HEK293 (cell line): ENCODE results near the gene UBL7.

Source experiments
- CTCF ChIA-PET: fragments of 350-600 bp; formaldehyde crosslinking; extraction: SDS; loops from one replicate; lab custom pipeline; 2021; ENCODE audit warnings: antibody characterized with exemption; lab: Yijun Ruan, JAX
- POLR2A ChIA-PET: fragments of 300-600 bp; formaldehyde crosslinking; extraction: SDS; loops from one replicate; lab custom pipeline; 2020; ENCODE audit warnings: antibody characterized with exemption, inconsistent platforms; lab: Yijun Ruan, JAX
- H3K27ac ChIP-seq: fragments of 200-500 bp; sonication (Bioruptor generic); 2 replicates; pipeline ENCODE4 v1.5.1; 2014; ENCODE audit warnings: low read depth, low read length, control low read depth, inconsistent platforms; ENCODE audit errors: extremely low read depth
- H3K36me3 ChIP-seq, 2 experiments: fragments of 200-500 bp in 1 of 2; sonication (Bioruptor generic) in 1 of 2; 1 replicate in 1 of 2; 2 replicates in 1 of 2; pipeline ENCODE4 v1.5.1; 2014 to 2017; ENCODE audit warnings: inconsistent platforms in 2 of 2, low read length in 2 of 2; ENCODE audit not compliant: control insufficient read depth in 2 of 2, insufficient read depth in 1 of 2
- H3K4me1 ChIP-seq: fragments of 200-500 bp; sonication (Bioruptor generic); 2 replicates; pipeline ENCODE4 v1.5.1; 2014; ENCODE audit warnings: mild to moderate bottlenecking, low read length, inconsistent platforms; ENCODE audit not compliant: control insufficient read depth, insufficient read depth
- H3K4me3 ChIP-seq: 2 replicates; pipeline ENCODE4 v1.5.1; 2011; ENCODE audit warnings: low read depth, mild to moderate bottlenecking, control low read depth, low read length, moderate library complexity
- H3K9me3 ChIP-seq: fragments of 200-500 bp; sonication (Bioruptor generic); 2 replicates; pipeline ENCODE4 v1.5.1; 2014; ENCODE audit warnings: low read depth, low read length, inconsistent platforms; ENCODE audit not compliant: control insufficient read depth, insufficient read depth
- EGR2 ChIP-seq: fragments of 450-650 bp; formaldehyde crosslinking; IDR thresholded peaks from 2 replicates; pipeline ENCODE4 v1.5.1; 2016; ENCODE audit warnings: low read depth, missing biosample characterization, missing genetic modification characterization
- GLI4 ChIP-seq: fragments of 450-650 bp; formaldehyde crosslinking; IDR thresholded peaks from 2 replicates; pipeline ENCODE4 v1.5.1; 2016; ENCODE audit warnings: missing biosample characterization, missing genetic modification characterization
- GLIS1 ChIP-seq: fragments of 450-650 bp; formaldehyde crosslinking; IDR thresholded peaks from 2 replicates; pipeline ENCODE4 v1.5.1; 2016; ENCODE audit warnings: missing biosample characterization, missing genetic modification characterization
- SALL2 ChIP-seq: fragments of 450-650 bp; formaldehyde crosslinking; IDR thresholded peaks from 2 replicates; pipeline ENCODE4 v1.5.0; 2017; ENCODE audit warnings: missing biosample characterization, mild to moderate bottlenecking, missing genetic modification characterization, borderline replicate concordance
- SP2 ChIP-seq: fragments of 450-650 bp; formaldehyde crosslinking; IDR thresholded peaks from 2 replicates; pipeline ENCODE4 v1.5.1; 2016; ENCODE audit warnings: missing biosample characterization, missing genetic modification characterization
- ZBTB8A ChIP-seq: fragments of 450-650 bp; formaldehyde crosslinking; IDR thresholded peaks from 2 replicates; pipeline ENCODE4 v1.5.1; 2016; ENCODE audit warnings: missing biosample characterization, missing genetic modification characterization
- ZEB2 ChIP-seq: fragments of 450-650 bp; formaldehyde crosslinking; IDR thresholded peaks from 2 replicates; pipeline ENCODE4 v1.5.1; 2016; ENCODE audit warnings: missing biosample characterization, missing genetic modification characterization
- ZFHX2 ChIP-seq: fragments of 450-650 bp; formaldehyde crosslinking; conservative IDR thresholded peaks from 2 replicates; pipeline ENCODE4 v1.5.1; 2016; ENCODE audit warnings: missing biosample characterization, missing genetic modification characterization
- ZFP3 ChIP-seq: fragments of 450-650 bp; formaldehyde crosslinking; IDR thresholded peaks from 2 replicates; pipeline ENCODE4 v1.5.1; 2016; ENCODE audit warnings: low read depth, missing biosample characterization, missing genetic modification characterization
- ZIC2 ChIP-seq: fragments of 450-650 bp; formaldehyde crosslinking; IDR thresholded peaks from 2 replicates; pipeline ENCODE4 v1.5.1; 2016; ENCODE audit warnings: missing biosample characterization, missing genetic modification characterization
- ZNF112 ChIP-seq: fragments of 450-650 bp; formaldehyde crosslinking; IDR thresholded peaks from 2 replicates; pipeline ENCODE4 v1.5.0; 2017; ENCODE audit warnings: missing biosample characterization, missing genetic modification characterization
- ZNF114 ChIP-seq: fragments of 450-650 bp; formaldehyde crosslinking; IDR thresholded peaks from 2 replicates; pipeline ENCODE4 v1.5.0; 2017; ENCODE audit warnings: missing biosample characterization, missing genetic modification characterization
- ZNF174 ChIP-seq: fragments of 450-650 bp; formaldehyde crosslinking; IDR thresholded peaks from 2 replicates; pipeline ENCODE4 v1.5.0; 2017; ENCODE audit warnings: missing biosample characterization, mild to moderate bottlenecking, missing genetic modification characterization
- ZNF2 ChIP-seq: fragments of 450-650 bp; formaldehyde crosslinking; IDR thresholded peaks from 2 replicates; pipeline ENCODE4 v1.5.1; 2016; ENCODE audit warnings: missing biosample characterization, missing genetic modification characterization
- ZNF24 ChIP-seq: fragments of 450-650 bp; formaldehyde crosslinking; IDR thresholded peaks from 2 replicates; pipeline ENCODE4 v1.5.1; 2016; ENCODE audit warnings: missing biosample characterization, missing genetic modification characterization
- ZNF335 ChIP-seq: fragments of 450-650 bp; formaldehyde crosslinking; conservative IDR thresholded peaks from 2 replicates; pipeline ENCODE4 v1.5.1; 2016; ENCODE audit warnings: missing biosample characterization, missing genetic modification characterization
- ZNF391 ChIP-seq: fragments of 450-650 bp; formaldehyde crosslinking; IDR thresholded peaks from 2 replicates; pipeline ENCODE4 v1.5.1; 2016; ENCODE audit warnings: low read depth, missing biosample characterization, missing genetic modification characterization, borderline replicate concordance
- ZNF394 ChIP-seq: fragments of 450-650 bp; formaldehyde crosslinking; IDR thresholded peaks from 2 replicates; pipeline ENCODE4 v1.5.1; 2016; ENCODE audit warnings: missing biosample characterization, missing genetic modification characterization, mild to moderate bottlenecking, moderate library complexity, borderline replicate concordance
- ZNF510 ChIP-seq: fragments of 450-650 bp; formaldehyde crosslinking; IDR thresholded peaks from 2 replicates; pipeline ENCODE4 v1.5.1; 2018; ENCODE audit warnings: mild to moderate bottlenecking, missing genetic modification characterization, missing biosample characterization; ENCODE audit not compliant: insufficient replicate concordance
- ZNF514 ChIP-seq: fragments of 450-650 bp; formaldehyde crosslinking; IDR thresholded peaks from 2 replicates; pipeline ENCODE4 v1.5.1; 2016; ENCODE audit warnings: missing biosample characterization, missing genetic modification characterization
- ZNF529 ChIP-seq: fragments of 450-650 bp; formaldehyde crosslinking; IDR thresholded peaks from 2 replicates; pipeline ENCODE4 v1.5.1; 2017; ENCODE audit warnings: missing genetic modification characterization, missing biosample characterization; ENCODE audit not compliant: insufficient replicate concordance
- ZNF624 ChIP-seq: fragments of 450-650 bp; formaldehyde crosslinking; IDR thresholded peaks from 2 replicates; pipeline ENCODE4 v1.5.1; 2017; ENCODE audit warnings: missing biosample characterization, missing genetic modification characterization
- ZNF768 ChIP-seq: fragments of 450-650 bp; formaldehyde crosslinking; IDR thresholded peaks from 2 replicates; pipeline ENCODE4 v1.5.1; 2018; ENCODE audit warnings: missing biosample characterization, mild to moderate bottlenecking, missing genetic modification characterization
- ZSCAN30 ChIP-seq: fragments of 450-650 bp; IDR thresholded peaks from 2 replicates; pipeline ENCODE4 v1.5.1; 2018; ENCODE audit warnings: missing biosample characterization, mild to moderate bottlenecking, missing genetic modification characterization, moderate library complexity
- TF ChIP-seq, protein P1 (sequence below): fragments of 450-650 bp; formaldehyde crosslinking; IDR thresholded peaks from 2 replicates; pipeline ENCODE4 v1.5.1; 2016; ENCODE audit warnings: missing biosample characterization, missing genetic modification characterization

Gene UBL7

DNA sequence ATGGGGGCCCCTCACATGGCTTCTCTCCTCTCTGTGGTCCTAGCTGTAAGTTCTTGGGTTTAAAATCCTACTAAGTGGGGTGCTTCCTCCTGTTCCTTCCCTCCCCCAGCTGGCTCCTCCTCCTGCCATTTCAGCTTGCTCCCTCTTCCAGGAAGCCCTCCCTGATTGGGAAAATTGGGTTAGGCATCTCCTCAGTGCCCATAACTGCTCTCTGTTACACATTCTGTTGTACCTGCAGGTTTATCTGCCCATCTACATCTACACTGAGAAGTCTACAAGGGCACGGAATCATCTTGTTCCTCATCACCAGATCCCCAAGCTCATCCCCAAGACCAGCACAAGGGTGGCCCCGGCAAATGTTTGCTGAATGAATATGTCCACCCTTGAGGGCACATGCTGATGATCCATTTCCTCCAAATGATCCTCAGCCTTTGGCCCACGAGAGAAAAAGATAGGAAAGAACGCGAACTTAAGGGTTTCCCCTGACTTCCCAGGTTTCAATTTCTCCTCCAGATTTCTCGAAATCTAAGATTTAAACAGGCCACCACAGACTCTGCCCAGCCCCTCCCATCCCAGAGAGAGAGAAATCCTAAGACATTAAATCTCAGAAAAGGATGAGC is 31.1 kb downstream of the UBL7 start (continued):
- no peak for TF ChIP-seq ZNF391 (tag by site-specific recombination)

DNA sequence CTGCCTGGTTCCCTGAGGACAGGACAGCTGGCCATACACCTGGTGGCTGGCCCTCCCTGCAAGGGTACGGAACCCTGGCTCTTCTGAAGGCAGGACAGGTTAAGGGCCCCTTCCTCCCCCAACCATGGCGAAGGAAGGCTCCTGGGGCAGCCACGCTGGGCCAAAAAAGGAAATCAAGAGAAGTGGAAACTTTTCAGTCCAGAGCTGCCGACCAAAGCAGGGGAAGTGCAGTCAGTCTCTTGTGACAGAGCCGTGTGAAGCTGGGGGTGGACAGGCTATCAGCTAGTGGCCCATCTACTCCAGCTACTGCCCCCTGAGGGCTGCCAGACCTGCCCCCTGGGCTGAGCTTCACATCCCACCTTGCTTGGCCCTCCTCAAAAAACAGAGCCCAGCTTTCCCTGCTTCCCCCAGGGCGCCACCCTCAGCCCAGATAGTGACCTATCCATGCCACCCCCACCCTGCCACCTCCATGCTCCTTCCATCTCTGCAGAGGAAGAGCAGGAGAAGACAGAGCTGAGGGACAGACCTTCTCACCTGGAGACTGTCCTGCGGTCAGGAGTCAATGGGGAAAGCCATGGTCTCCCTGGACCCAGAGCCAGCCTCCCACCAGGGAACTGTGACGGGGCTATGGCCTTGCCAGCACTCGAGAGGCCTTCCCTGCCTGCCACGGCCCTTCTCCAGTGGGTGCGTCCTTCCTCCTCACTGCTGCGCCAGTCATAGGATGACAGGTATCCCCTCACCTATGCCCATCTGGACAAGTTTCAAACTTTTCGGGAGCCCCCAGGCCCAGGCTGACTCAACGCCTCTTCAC is 31.8 kb downstream of the UBL7 start:
- H3K36me3 ChIP-seq = no peaks in the 10 kb centered on the region
- H3K4me1 ChIP-seq = peaks cover 2% of the 10 kb centered on the region
- H3K27ac ChIP-seq = no peak overlapping the region
- TF ChIP-seq ZNF2 (tag by site-specific recombination) (no peak), ZFHX2 (tag by site-specific recombination) (peak; percentile 24; the same call in 1 of the 2 replicates), ZNF24 (tag by site-specific recombination) (no peak), EGR2 (tag by site-specific recombination) (peak; percentile 68)
- ChIA-PET CTCF (interaction anchor here (0.7 to 26.4 kb wide), 3 partner anchors 9 to 51 kb away, joined by 3 to 768 read pairs (median 7); partner anchors contain the start of gene CYP11A1), POLR2A (interaction anchor here (0.6 to 1.0 kb wide), 2 partner anchors 21 to 49 kb away, joined by 3 to 5 read pairs; no protein-coding TSS in a partner anchor)
- H3K9me3 ChIP-seq = no peaks in the 10 kb centered on the region
- no peak overlapping the region for H3K4me3 ChIP-seq

DNA sequence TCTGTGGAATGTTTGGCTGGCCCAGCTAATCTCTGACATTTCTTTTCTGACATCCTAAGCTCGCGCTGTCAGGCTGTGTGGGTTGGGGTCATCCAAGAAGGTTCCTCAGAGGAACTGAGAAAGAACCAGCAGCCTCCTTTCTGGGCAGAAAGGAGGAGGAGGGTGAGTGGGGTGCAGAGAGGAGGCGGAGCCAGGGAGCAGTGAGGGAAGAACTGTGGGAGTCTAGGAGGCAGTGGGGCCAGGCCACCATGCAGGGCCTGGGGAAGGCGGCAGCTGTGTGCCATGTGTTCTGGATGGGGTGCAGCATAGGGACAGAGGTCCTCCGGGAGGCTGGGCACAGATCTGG is 32.5 kb downstream of the UBL7 start:
- H3K4me3 ChIP-seq = no peak overlapping the region
- ChIA-PET POLR2A (interaction anchor here (0.6 kb wide), 1 partner anchor 50 kb away, joined by 5 read pairs; no protein-coding TSS in a partner anchor), CTCF (interaction anchor here (0.7 to 26.4 kb wide), 3 partner anchors 10 to 50 kb away, joined by 3 to 768 read pairs (median 8); partner anchors contain the start of gene CYP11A1)
- H3K36me3 ChIP-seq = no peaks in the 10 kb centered on the region
- H3K27ac ChIP-seq = no peak overlapping the region
- no peaks in the 10 kb centered on the region for H3K4me1 ChIP-seq
- no peak for TF ChIP-seq ZNF514 (tag by site-specific recombination)
- no peak for TF ChIP-seq ZNF174 (tag by site-specific recombination)
- TF ChIP-seq ZNF529 (tag by site-specific recombination) = no peak
- TF ChIP-seq ZFHX2 (tag by site-specific recombination) = peak; percentile 92
- TF ChIP-seq ZBTB8A (tag by site-specific recombination) = no peak
- TF ChIP-seq ZNF114 (tag by site-specific recombination) = no peak
- no peak for TF ChIP-seq ZNF112 (tag by site-specific recombination)
- TF ChIP-seq, protein P1, sequence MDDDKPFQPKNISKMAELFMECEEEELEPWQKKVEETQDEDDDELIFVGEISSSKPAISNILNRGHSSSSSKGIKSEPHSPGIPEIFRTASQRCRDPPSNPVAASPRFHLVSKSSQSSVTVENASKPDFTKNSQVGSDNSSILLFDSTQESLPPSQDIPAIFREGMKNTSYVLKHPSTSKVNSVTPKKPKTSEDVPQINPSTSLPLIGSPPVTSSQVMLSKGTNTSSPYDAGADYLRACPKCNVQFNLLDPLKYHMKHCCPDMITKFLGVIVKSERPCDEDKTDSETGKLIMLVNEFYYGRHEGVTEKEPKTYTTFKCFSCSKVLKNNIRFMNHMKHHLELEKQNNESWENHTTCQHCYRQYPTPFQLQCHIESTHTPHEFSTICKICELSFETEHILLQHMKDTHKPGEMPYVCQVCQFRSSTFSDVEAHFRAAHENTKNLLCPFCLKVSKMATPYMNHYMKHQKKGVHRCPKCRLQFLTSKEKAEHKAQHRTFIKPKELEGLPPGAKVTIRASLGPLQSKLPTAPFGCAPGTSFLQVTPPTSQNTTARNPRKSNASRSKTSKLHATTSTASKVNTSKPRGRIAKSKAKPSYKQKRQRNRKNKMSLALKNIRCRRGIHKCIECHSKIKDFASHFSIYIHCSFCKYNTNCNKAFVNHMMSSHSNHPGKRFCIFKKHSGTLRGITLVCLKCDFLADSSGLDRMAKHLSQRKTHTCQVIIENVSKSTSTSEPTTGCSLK (tag by site-specific recombination) = no peak
- no peak for TF ChIP-seq ZNF335 (tag by site-specific recombination)
- TF ChIP-seq GLI4 = no peak
- peak; percentile 93 for TF ChIP-seq EGR2 (tag by site-specific recombination)
- no peaks in the 10 kb centered on the region for H3K9me3 ChIP-seq

DNA sequence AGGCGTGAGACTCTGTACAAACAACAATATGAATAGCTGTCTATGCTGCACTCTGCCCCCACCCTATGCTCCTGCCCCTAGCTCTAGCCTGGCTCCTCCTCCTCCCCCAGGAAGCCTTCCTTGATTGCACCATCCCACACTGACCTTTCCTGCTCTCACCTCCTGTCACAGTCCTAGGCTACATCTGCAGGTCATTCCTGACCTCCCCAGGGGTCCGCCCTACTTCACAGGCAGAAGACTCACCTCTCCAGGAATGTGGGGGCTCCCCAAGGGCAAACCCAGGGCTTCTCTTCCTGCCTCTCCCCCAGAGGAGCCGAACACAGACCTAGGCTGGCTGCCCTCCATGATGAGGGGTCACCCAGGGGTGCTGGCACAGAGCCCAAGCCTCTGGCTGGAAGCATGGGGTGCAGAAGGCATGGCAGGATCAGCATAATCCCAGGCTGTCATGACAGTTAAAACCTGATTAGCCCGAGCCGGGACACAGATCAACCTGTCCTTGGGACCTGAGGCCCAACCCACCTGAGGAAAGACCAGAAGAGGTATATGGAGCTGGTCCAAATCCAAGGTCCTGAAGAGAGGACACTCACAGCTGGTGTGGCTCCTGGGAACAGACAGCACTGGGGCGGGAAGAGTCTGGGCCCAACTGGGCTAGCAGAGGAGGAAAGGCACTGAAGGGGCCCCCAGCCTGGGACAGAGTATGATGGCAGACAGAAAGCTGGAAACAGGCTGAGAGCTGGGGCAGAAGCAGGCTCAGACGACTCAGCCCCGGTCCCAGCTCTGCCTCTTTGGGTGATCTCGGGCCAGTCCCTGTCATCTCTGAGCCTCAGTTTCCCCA is 33.1 kb downstream of the UBL7 start:
- POLR2A ChIA-PET = interaction anchor here (1.2 kb wide), 1 partner anchor 33 kb away, joined by 6 read pairs; the partner anchor contains the start of gene UBL7
- Histone ChIP-seq H3K36me3 (no peaks in the 10 kb centered on the region), H3K27ac (no peak overlapping the region), H3K4me1 (no peaks in the 10 kb centered on the region), H3K9me3 (no peaks in the 10 kb centered on the region), H3K4me3 (no peak overlapping the region)
- CTCF ChIA-PET = interaction anchor here (0.7 to 26.4 kb wide), 8 partner anchors 9 to 341 kb away, joined by 3 to 768 read pairs (median 3); partner anchors contain the start of gene CYP11A1
- TF ChIP-seq ZSCAN30 (tag by site-specific recombination) (no peak), GLIS1 (tag by site-specific recombination) (peak; percentile 32), ZNF510 (tag by site-specific recombination) (no peak), ZFP3 (tag by site-specific recombination) (no peak), ZEB2 (tag by site-specific recombination) (no peak), SP2 (tag by site-specific recombination) (no peak), ZIC2 (tag by site-specific recombination) (peak; percentile 77), SALL2 (no peak), ZNF624 (tag by site-specific recombination) (no peak), ZNF768 (tag by site-specific recombination) (no peak), ZNF394 (tag by site-specific recombination) (no peak)
